GM18907 (cell line): ENCODE measurements around the gene SCLY.

Experiments
- ATAC-seq: cut with Tn5 transposase; IDR thresholded peaks from one replicate; pipeline ENCODE4 v1.9.1; 2021; ENCODE audit warnings: mild to moderate bottlenecking, moderate library complexity; ENCODE audit not compliant: unreplicated experiment

The SCLY gene

GRCh38 chr2:238136820-238137537 lies 76.2 kb downstream of the SCLY start:
- ATAC-seq = no peak

GRCh38 chr2:238137885-238138284 lies 77.1 kb downstream of the SCLY start:
- ATAC-seq = no peak

GRCh38 chr2:238138331-238139195 lies 77.8 kb downstream of the SCLY start, which contains the start of gene KLHL30:
Gene KLHL30 (plus strand): TSS chr2:238138668. CDS start chr2:238140755, 2,087 bp downstream.
- no peak for ATAC-seq

- no peak for ATAC-seq
Observed at GRCh38 chr2:238139196-238140039, 78.6 kb downstream of the SCLY start.

- ATAC-seq = no peak
Observed at GRCh38 chr2:238140040-238140439, 79.2 kb downstream of the SCLY start.

GRCh38 chr2:238140721-238141540 lies 80.1 kb downstream of the SCLY start:
- no peak for ATAC-seq

- no peak for ATAC-seq
Observed at GRCh38 chr2:238141541-238142318, 80.9 kb downstream of the SCLY start.

GRCh38 chr2:238142382-238143205 lies 81.8 kb downstream of the SCLY start:
- no peak for ATAC-seq

GRCh38 chr2:238143239-238143951 lies 82.6 kb downstream of the SCLY start:
- ATAC-seq = no peak

GRCh38 chr2:238144262-238144661 lies 83.5 kb downstream of the SCLY start:
- no peak for ATAC-seq

- ATAC-seq = no peak
Observed at GRCh38 chr2:238145046-238145445, 84.2 kb downstream of the SCLY start.

GRCh38 chr2:238145851-238146250 lies 85.0 kb downstream of the SCLY start:
- ATAC-seq = no peak

GRCh38 chr2:238146884-238147544 lies 86.2 kb downstream of the SCLY start:
- no peak for ATAC-seq

- ATAC-seq = no peak
Observed at GRCh38 chr2:238148981-238149380, 88.2 kb downstream of the SCLY start.
